NCI-H2107 treated with DMSO at 0.1 percent for 48 hours (cell line): Measurements from ENCODE around the gene POU2F2.

Experiments used
- DNase-seq: peaks from one replicate; lab custom pipeline; 2025; ENCODE audit not compliant: unreplicated experiment; lab: John Stamatoyannopoulos, UW

Gene POU2F2

GRCh38 chr19:42126574-42126973 is 5.7 kb downstream of the POU2F2 start:
- no peak for DNase-seq

- DNase-seq: no peak
Observed at GRCh38 chr19:42125536-42125935, 6.7 kb downstream of the POU2F2 start.

DNA sequence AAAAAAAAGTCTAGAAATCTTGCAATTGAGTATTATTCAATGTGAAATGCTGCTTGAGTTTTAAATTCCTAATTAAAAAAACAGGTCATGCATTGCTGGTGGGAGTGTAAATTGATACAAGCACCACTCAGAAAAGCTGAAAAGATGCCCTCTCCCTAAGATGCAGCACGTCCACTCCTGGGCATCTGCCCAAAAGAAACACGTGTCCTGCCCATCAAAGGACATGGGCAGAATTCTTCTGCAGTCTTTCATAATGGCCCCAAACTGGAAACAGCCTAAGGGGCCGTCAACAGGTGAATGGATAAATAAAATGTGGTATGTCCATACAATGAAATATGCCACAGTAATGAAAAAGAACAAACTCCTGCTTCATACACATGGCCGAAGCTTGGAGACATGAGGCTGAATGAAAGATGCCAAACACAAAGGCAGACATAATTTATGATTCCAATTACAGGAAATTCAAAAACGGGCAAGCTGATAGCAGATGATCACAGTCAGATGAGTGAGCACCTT is 7.8 kb downstream of the POU2F2 start:
- no peak for DNase-seq

DNA sequence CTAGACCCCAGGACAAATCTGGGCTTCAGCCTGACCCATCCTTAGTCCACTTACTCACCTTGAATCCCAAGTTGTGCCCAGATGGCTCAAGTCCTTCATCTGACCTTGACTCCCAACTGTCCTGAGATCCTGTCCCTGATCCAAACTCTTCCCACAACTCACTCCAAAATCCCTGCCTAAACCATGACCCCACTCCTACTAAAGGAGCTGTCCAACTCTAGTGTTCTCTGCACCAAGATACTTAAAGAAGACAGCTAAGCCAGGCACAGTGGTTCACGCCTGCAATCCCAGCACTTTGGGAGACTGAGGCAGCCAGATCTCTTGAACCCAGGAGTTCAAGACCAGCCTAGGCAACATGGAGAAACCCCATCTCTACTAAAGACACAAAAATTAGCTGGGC is 8.5 kb downstream of the POU2F2 start:
- no peak for DNase-seq

DNA sequence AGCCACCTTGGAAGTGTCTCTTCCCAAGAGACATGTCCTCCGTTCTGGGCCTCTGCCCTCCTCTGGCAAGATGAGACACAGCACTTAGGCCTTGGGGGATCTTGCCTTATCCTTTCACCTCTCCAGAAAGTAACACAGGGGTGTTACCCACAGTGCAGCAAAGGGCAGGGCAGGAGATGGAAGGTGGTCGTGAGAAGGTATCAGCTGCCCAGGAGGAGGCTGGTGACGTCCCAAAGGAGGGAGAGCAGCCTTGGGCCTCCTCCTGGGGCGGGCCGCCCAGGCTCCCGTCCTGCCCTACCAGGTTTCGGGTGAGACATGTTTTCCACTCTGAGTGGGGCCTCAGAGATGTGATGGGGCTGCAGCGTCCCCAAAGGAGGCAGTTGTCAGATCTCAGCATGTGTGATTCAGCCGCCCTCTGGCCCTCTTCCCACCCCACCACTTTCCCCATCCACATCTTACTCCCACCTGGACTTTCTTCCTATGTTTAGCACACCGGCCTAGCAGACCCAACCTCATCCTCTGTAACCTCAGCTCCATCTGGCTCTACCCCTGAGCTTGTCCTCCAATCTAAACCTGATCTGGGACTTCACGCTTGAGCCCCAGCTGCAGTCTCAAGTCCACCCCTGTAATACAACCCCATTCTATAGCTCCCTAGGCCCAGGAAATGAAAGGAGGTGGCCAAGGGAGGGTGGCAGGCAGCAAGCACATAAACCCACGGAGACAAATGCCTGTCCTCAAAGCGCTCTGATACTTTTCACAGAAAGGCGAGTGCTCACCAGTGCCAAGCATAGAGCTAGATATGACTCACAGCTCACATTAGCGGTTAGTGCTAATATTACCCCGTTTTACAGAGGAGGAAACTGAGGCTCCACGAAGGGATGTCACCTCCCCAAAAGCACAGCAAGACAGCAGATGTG is 9.3 kb downstream of the POU2F2 start:
- no peak for DNase-seq

- DNase-seq: no peak
Observed at GRCh38 chr19:42121656-42122069, 10.6 kb downstream of the POU2F2 start.

DNA sequence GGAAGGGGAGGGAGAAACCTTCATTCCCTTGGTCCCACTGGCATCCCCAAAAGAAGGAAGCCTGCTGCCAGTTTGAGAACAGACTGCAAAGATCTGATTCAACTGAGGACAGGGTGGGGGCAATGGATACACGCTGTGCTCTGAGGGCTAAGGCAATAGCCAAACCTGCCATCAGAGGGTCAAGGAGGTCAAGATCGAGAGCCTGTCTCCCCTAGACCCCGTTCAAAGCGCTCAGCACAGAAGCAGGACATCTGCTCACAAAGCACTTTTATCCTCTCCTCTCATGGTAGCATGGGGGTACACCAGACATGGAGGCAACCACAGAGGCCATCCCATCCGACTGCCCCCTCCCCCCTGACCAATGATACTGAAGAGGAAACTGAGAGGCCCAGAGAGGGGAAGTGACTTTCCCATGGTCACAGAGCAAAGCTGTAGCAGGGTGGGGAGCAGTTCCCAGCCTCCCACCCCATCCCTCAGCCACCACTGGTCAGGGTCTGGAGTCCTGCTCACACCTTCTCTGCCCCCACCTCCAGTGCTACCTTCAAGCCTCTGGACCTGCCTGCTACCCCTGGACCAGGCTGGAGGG is 11.1 kb downstream of the POU2F2 start:
- DNase-seq: no peak

DNA sequence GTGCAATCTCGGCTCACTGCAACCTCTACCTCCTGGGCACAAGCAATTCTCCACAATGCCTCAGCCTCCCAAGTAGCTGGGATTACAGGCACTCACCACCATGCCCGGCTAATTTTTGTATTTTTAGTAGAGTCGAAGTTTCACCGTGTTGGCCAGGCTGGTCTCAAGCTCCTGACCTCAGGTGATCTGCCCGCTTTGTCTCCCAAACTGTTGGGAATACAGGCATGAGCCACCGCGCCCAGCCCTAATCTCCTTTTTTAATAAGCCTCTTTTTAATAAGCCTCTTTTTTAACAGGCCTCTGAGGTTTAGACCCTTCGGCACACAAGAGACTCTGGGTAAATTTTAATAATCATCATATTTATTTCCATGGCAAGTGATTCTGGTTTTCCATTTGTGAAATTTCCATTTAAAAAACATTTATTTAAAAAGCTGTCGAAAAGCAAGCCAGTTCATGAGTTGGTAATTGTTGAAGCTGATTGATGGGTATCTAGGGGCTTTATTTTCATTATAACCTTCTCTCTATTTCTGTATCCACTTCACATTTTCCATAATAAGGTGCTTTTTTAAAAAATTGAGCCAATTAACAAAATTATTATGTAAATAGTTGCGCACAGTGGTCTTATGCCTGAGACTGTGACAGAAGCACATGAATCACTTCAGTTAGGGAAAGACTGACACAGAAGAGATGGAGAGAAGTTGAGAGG is 11.8 kb downstream of the POU2F2 start:
- no peak for DNase-seq

DNA sequence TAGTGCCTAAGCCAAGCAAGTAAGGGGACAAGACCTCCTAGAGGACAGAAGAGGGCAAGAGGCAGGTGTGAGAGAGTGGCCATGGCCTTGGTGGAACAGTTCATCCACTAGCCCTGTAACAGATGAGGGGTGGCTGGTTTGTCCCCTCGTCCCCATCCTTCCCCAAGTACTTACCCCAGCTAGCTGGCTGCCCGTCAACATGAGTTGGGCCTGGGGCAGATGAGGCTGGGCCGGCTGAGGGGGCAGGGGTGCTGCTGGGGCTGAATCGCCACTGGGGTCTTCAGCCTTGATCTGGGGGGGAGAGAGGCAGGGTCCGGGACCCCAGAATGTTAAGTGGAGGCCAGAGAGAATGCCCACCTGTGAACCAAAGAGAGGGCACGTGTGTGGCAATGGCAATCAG is 15.2 kb downstream of the POU2F2 start:
- no peak for DNase-seq

GRCh38 chr19:42116308-42117075 is 15.8 kb downstream of the POU2F2 start:
- no peak for DNase-seq

GRCh38 chr19:42115705-42116104 is 16.5 kb downstream of the POU2F2 start:
- DNase-seq: no peak

DNA sequence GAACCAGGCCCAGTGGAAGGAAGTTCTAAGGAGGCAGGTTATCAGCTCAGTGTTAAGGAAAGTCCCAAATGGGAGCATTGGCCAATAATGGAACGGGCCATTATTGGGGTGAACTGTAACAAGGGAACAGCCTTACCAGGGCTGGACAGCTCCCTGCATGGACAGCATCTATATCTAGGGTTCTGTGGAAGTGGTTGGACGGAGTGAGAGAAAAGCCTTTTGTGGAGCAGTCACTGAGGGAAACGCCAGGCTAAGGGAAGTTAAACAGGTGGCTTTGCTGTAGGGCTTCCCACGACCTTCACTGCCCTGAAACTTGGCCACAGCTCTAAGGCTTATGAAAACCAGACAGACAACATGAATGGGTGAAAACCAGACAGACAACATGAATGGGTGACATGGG is 17.0 kb downstream of the POU2F2 start:
- DNase-seq: no peak

DNA sequence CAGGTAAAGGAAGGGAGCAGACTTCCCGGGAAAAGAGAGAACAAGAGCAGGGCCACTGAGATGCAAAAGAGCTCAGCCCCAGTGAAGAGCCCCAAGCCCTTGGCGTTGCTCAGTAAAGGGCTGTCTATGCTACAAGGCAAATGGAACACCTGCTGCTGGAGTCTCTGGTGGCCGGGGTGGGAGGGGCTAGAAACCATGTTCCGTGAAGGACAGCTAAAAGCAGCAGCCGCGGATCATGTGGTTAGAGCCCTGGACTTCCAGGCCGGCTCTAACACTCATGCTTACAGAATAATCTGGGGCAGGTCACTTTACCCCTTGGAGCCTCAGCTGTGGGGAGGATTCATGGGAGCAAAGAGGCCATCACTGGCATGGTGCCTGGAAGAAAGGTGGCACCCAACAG is 17.8 kb downstream of the POU2F2 start:
- peak; percentile 90 for DNase-seq

DNA sequence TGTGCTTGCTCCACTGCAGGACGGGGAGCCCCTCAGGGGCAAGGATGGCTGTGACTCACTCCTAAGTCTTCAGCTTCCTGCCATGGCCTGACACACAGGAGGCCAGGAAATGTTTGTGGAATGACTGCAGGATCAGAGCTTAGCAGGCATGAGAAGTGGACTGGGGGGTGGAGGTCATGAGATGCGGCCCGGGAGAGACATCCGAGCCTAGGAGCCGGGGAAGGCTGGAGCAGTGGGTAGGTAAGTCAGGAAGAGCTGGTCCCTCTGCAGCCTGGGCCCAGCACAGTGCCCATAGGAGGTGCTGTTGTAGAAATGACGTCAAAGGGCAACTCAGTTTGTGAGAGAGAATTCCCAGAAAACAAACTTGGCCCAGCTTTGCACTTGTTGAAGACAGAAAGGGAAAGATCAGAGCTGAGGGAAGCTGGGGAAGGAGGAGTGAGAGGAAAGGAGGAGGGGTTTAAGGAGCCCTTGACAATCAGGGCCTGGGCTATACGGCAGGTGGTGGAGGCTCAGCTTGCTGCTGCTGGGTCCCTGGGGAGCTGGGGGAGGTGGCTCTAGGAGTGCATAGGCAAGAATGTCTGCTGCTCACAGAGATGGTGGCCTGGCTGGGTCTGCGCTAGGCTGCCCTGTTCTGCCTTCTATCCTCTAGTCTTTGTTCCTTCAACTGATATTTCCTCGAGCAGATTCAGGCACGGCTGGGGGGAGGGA is 18.5 kb downstream of the POU2F2 start:
- peak; percentile 92 for DNase-seq

GRCh38 chr19:42111811-42112210 is 20.4 kb downstream of the POU2F2 start:
- no peak for DNase-seq

GRCh38 chr19:42111384-42111783 is 20.9 kb downstream of the POU2F2 start:
- no peak for DNase-seq

DNA sequence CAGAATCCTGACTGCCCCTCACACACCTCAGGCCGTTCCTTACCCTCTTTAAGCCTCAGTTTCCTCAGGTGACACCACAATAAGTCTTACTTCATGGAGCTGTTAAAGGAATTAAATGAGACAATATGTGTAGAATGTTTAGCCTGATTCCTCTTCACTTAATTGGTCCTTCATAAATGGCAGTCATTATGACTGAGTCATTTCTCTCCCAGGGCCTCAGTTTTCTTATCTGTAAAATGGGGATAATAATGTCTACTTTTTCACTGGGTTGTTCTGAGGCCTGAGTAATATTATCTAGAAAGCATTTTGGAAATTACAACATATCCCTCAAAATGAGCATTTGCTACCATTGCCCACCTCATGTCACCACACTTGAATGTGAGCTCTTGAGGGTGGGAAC is 21.6 kb downstream of the POU2F2 start:
- no peak for DNase-seq

GRCh38 chr19:42109896-42110295 is 22.4 kb downstream of the POU2F2 start:
- no peak for DNase-seq

- peak; percentile 83 for DNase-seq
Observed at GRCh38 chr19:42108527-42109389, 23.5 kb downstream of the POU2F2 start.
